ENCODE measurements around the gene PWP1. TPM values are rescaled to one million over a fixed set of nuclear protein-coding genes. Genes with fewer than 3 reads are reported as not detected.
A peak's percentile ranks its signal among the peaks of the same experiment; 100 is the strongest.

The PWP1 gene
- total RNA-seq = 54.4 and 56.7 TPM in 2 replicates

DNA sequence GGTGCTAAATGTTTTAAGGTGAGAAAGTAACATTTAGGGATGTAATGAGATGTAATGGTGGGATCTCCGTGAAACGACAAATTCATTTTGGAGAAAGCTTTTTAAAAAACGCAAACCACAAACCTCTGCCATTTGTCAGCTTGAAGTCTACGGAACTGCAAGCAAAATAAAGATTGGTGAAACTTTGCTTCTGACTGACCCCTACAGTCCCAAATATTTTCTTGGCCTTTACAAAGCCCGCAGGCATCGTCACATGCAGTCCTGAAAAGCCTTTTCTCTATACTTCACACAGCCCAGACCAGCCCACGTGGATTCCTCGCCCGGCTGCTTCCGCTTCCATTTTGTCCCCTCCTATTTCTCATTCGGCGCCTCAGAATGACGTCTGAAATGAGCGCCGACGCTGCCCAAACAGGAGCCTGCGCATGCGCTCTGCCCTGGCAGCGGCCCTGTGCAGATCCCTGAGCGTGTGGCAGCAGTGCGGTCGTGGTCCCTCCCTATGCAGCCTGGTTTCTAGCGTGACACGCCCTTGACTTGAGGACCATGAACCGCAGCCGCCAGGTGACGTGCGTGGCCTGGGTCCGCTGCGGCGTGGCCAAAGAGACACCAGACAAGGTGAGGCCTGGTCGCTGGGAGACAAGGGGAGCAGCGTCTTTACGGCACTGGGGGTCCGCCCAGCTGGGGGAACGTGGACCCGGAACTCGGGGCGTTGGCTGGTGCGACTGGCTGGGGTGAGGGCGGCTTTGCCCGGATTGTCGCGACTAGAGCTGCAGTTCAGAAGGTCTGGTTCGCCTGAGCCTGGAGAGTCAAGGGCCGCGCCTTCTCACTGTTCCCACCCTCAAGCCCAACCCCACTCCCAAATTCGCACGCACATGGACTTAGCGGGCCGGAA is at the start of gene PWP1:
PWP1 (plus strand) TSS at position 440 of the 889 bp plus-strand sequence; CDS start at position 541, 101 bp downstream.
- DNase-seq (ENCODE audit: low read depth in 2 of 2) = peak; percentile 93 to 97

DNA sequence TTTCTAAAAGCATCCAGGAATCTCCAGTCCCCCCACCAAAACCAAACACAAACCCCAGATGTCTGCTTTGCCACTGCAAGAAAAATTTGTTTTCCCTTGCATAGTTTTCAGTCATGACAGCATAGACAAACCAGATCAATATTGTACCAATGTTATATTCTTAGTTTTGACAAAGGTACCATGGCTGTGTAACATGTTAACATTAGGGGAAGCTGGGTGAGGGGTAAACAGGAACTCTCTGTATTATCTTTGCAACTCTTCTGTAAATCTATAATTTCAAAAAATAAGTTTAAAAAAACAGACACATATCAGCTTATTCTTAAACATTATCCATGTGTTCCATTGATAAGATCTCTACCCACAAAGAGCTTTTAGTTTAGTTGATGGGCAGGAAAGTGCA is 44.4 kb upstream of the PWP1 start:
- no peak for DNase-seq (ENCODE audit: low read depth in 2 of 2)

DNA sequence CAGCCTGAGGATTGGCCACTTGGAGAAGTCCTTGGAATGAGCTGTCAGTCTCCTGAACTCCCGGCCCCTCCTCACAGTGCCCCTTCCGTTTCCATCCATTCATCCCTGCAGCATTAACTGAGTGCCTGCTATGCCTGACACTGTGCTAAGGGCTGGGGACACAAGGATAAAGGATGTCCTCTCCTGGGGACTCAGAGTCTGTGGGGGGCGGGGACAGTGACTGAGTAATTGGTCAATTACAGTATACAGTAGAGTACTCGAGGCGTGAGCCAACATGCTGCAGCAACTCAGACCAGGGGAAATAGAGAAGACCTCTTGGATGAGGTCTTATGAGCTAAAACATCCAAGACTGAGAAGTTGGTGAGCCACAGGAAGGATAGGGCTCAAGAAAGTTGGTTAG is 43.4 kb upstream of the PWP1 start:
- no peak for DNase-seq (ENCODE audit: low read depth in 2 of 2)

DNA sequence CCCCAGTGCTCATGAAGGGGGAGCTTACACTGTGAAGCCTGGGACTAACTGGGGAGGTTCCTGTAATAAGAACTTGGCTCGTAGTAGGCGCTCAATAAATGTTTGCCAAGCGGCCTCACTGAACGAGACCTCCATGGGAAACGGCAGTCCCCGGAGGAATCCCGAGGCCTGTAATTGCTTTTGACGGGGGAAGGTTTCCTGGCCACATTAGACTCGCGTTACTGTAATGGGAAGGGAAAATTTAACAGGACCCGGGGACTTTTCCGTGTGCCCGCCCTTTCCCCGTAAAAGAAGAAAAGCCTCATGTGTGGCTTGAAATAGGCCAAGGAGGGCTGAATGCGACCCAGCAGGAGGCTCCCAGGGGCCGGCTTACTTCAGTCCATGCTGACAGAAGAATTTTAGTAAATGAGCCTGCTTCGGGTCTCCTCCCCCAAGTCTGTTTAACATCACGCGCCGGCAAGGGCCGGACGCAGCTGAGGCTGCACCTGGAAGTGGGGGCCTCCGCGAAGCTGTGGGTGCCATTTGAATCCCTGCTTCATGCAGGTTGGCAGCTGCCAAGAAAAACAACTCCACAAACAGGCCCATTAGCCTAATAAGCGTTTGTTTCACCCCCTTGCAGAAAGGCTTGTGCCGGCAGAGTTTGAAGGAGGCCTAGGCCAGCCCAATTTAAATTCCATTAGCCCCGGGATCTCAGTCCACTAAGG is 39.8 kb upstream of the PWP1 start:
- DNase-seq (ENCODE audit: low read depth in 2 of 2) = peak; percentile 36 to 87

DNA sequence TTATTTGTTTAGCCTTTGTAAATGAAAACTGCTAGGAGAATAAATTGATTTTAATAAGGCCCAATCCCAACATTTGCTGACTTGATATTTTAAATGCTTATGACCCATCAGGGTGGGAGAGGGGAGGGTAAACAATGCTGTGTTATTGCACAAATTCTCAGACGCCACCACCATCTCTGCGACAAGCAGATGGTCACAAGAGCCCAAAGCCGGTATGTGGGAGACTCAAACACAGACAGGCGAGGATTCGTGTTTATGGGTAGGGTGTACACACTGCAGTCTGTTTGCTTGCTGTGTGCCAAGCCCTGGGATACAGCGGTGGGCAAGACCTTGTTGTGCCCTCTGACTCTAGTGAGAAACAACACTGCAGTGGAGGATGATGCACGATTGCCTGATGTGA is 39.2 kb upstream of the PWP1 start:
- DNase-seq (ENCODE audit: low read depth in 2 of 2) = no peak

DNA sequence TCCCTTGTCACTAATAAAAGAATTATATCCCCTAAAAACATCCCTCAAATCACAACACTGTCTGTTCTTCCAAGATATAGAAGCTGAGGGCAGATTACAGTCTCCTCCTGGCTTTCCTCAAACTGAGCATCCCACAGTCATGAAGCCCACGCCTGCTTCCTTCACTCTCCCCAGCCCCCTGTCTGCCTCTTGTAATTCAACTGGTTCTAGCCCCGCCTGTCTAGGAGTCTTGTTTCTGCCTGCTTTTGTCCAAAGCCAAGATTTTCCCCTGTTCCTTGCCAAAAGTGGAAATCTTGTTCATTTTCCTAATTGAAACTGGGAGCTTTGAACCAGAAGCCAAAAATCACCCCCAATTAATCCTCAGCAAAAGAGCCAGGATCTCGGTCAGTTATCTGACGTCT is 35.9 kb upstream of the PWP1 start:
- DNase-seq (ENCODE audit: low read depth in 2 of 2) = no peak

DNA sequence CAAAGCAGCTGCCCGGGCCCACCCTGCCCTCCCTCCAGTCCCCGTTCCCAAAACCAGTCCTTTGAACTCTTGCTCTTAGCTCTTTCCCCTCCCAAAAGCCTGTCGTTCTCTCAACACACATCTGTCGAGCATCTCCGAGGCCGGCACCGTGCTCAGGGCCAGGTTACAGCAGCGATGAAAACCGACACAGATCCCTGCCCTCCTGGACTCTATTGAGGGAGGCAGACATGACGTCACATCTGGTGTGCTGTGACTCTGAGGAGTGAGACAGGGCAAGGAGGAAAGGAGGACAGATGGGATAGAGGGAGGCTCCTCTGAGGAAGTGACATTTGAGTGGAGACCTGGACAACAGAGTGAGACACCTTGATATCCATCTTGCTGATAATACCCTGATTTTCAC is 34.6 kb upstream of the PWP1 start:
- no peak for DNase-seq (ENCODE audit: low read depth in 2 of 2)

DNA sequence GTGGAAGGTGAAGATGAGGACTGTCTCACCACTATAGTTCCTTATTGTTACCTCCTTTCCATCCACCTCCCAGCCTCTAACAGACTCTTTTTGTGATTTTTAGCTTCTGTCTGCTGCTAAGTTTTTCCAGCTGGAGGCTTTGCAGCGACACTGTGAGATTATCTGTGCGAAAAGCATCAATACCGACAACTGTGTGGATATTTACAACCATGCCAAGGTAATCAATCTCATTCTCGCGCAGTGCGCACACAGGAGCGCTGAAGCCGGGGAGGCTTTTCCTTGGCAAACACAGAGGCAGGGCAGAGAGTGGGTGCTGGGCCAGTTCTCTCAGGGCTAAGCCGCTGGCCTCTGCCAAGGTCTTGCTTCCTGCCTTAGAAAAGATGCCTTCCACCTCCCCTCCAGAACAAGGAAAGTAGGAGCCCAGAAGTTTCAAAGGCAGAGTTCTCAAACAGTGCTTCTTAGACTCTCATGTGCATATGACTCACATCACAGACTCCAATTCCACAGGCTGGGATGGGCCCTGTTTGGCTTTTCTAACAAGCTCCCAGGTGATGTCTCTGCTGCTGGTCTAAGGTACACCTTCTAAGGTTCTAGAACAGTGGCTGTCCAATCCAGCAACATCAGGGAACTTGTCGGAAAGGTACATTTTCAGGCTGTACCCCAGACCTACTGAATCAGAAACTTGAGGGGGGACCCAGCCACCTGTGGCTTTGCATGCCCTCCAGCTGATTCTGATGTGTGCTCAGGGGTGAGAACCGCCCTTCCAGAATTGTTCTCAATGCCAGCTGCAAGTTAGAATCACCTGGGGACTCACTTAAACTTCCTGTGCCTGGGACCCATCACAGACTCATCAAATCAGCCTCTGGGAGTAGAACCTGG is 33.8 kb upstream of the PWP1 start:
- no peak for DNase-seq (ENCODE audit: low read depth in 2 of 2)

DNA sequence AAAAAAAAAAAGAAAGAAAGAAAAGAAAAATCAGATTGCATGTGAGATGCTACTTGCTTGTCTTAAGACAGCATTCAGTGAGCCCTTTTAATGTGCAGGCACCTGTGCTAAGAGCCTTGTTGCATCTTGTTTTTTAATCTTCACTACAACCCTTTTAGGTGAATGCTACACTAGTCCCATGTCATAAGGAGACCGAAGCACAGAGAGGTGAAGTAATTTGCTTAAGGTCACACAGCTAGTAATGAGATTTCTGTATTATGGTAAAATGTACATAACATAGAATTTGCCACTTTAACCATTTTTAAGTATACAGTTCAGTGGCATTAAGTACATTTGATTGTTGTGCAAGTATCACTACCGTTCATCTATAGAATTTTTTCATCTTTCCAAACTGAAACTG is 32.1 kb upstream of the PWP1 start:
- no peak for DNase-seq (ENCODE audit: low read depth in 2 of 2)

DNA sequence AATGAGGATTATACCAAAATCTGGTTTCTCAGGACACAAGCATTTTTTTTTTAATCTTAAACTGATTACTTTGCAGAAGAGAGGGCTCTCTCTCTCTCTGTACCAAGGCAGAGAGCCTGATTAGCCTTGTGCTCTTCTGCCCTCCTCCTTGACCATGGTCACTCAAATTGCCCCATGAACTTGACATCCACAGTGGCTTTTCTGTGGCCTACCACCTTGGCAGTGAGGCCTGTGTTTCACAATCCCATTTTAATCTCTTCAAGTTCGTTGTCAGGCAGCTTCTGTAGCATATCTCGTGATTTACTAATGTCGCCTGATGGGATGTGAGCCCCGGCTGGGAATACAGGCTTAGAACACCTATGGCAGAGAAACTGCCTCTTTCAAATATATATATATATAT is 30.7 kb upstream of the PWP1 start:
- no peak for DNase-seq (ENCODE audit: low read depth in 2 of 2)

DNA sequence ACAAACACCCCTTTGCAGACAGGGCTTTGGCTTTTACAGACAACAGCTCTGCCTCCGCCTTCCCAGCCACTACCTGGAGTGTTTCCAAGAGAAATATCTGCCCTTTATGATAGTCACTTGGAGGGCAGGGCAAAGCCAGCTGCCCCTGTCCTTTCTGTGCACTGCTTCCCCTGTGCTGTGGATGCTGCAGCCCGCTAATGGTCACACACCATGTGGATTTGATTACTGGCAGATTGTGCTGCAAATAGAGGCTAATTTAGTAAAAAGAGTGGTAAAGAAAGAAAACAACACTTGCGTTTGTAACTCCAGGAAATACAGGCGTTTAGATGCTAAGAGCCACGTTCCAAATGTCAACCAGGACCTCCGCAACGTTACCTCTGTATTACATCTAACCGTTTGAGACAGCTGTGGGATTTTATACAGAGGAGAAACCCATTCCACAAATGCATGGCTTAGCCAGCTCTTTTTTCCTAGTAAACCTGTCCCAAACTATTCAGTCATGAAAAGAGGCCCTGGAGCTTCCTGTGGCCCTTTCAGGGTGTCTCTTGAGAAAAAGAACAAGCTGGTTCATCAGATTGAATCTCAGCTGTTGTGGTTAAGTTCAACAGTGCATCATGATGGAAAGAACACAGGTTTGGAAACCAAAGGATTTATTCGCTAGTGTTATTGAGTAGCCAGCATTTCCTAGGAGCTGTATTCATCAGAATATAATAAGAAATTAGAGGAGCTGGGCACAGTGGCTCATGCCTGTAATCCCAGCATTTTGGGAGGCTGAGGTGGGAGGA is 30.1 kb upstream of the PWP1 start:
- peak in 1 of 2 donors; percentile 61 for DNase-seq (ENCODE audit: low read depth in 2 of 2)

DNA sequence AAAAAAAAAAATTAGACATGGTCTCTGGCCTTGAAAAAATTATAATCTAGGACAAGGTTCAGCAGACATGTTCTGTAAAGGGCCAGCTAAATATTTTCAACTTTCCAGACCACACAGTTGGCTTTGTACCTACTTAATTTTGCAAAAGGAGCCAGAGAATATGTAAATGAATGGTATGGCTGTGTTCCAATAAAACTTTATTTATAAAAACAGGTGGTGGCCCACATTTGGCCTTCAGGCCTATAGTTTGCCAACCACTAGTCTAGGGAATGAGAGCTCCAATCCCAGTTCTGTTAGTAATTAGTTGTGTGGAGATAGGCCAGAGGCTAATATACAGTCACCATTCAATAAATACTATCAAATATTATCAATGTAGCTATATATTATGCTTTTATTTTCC is 29.3 kb upstream of the PWP1 start:
- DNase-seq (ENCODE audit: low read depth in 2 of 2) = no peak

DNA sequence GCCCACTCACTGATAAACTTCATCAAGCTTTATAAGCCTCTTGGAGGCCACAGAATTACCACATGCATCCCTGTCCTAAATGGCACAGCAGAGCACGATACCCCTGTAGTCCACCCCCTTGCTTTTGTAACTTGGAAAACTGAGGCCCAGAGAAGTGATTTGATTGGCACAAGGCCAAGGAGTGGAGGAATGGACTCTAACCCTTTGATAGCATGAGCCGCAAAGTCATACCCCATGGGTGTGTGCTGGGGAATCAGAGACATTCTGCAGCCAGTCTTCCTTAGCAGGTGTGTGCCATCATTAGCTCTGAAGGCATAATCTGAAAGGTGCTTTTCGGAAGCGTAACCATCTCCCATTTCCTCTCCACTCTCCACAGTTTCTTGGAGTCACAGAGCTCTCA is 28.5 kb upstream of the PWP1 start:
- no peak for DNase-seq (ENCODE audit: low read depth in 2 of 2)

DNA sequence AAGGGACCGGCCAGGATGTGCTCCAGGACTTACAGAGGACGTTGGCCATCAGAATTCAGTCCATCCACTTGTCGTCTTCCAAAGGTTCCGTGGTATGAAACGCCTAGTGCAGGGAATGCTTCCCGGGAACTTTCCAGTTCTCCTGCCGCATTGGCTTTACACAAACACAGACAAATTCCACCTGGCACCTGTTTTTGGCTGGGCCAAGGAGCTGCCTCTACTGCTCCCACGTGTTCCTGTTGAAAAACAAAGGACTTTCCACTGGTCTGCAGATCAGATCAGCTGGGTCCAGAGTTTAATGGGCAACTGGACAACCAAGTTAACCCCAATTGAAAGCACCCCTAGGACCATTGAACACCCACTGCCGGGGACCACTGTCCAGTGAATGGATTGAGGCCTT is 28.0 kb upstream of the PWP1 start:
- no peak for DNase-seq (ENCODE audit: low read depth in 2 of 2)

DNA sequence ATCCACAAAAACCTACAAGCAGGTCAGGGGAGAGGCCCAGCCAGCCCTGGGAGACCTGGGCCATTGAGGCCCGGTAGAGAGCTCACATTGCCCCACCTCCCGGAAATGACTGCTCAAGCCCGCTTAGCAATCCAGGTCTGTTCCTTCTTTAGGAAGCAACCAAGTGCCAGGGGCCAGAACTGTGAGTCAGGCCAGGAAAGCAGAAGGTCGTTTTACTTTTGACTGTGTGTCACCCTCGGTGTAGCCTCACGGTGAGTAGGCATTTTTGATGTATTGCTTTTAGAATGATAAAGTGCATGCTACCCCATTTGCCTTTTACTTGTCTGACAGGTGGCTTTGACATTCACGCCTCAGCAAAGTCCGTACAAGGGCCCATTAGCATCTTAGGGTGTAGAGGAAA is 25.4 kb upstream of the PWP1 start:
- DNase-seq (ENCODE audit: low read depth in 2 of 2) = peak in 1 of 2 donors; percentile 35

DNA sequence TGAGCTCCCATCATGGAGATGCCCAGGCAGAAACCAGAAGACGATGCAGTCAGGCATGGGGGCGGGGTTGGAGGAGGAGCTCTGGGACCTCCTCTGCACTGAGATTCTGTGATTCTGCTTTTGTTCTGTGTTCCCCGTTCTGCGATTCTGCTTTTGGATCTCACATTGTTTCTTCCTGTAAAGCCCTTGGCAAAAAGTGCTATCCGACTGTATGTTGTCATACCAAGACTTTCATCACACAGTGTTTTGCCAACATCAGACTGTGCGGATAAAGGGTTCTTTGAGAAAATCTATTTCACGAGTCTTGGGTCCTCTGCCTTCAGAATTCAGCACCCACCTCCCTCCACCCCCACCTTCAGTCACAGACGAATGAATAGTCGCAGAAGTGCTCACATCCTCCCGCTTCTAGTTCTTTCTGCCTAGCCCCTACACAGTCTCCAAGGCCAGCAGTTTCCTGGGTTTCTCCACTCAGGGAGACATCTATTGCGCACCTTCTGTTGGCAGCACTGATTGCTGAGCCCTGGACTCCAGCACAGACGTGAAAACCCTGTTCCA is 24.7 kb upstream of the PWP1 start:
- no peak for DNase-seq (ENCODE audit: low read depth in 2 of 2)

DNA sequence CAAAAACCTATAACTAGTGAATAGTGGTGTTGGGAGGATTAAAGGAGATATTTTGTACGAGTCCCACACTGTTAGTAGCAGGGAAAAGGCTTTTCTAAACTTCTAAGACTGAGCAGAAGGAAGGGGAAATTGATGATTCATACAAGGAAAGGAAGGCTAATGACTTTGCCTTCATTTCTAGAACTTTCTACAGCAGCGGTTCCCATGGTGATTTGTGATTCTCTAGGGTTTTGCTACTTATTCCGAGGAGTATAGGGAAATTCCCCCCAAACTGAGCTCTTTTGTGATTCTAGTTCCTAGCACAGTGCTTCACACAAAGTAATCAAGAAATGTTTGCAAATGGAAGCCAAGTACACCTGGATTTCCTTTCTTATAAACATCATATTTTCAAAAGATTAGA is 23.8 kb upstream of the PWP1 start:
- DNase-seq (ENCODE audit: low read depth in 2 of 2) = peak in 1 of 2 donors; percentile 52

DNA sequence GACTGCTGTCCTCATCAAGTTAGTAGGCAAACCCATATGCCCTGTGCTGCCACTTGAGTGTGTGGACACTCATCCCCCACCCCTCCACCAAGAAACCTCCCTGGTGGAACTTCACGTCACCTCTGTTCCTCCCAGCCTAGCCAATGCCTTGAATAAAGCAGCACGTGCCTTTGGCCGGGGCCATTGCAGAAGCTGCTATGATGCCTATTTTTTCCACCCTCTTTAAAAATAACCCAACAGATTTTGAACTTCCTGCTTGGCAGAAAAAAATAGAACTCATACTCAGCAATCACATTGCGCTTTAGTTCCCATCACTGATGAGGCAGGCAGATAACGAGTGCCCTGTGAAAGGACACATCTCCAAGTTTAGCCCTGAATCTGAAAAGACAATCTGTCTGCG is 23.1 kb upstream of the PWP1 start:
- DNase-seq (ENCODE audit: low read depth in 2 of 2) = no peak

DNA sequence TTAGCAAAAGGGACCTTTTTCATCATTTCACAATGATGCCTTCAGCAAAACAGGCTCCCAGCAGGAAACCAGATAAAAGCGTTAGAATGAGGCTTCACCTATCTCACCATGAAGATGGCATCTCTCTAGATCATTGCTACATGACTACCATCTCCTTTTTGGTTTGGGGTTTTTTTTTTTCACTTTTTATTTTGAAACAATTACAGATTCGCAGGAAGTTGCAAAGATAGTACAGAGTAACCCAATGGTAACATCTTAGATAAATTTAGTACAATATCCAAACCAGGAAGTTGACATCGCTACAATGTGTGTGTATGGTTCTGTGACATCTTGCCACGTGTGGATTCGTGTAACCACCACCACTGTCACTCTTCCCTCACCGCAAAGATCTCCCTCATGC is 22.3 kb upstream of the PWP1 start:
- no peak for DNase-seq (ENCODE audit: low read depth in 2 of 2)

DNA sequence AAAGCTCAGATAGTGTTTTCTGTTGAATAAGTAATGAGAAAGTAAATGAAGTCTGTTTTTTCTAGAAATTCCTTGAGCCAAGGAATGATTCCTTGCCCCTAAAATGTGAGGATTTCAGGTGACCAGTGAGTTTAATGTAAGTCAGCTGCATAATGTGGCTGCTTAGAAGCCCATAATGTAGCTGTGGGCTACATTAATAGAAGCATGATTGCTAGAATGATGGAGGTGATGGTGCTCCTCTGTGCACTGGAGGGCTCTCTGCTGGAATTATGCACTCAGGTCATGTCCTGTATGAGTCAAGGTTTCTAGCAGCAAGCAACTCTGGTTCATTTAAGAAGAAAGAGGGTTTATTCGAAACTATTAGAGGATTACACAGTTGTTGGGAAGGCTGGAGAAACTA is 19.6 kb upstream of the PWP1 start:
- no peak for DNase-seq (ENCODE audit: low read depth in 2 of 2)

DNA sequence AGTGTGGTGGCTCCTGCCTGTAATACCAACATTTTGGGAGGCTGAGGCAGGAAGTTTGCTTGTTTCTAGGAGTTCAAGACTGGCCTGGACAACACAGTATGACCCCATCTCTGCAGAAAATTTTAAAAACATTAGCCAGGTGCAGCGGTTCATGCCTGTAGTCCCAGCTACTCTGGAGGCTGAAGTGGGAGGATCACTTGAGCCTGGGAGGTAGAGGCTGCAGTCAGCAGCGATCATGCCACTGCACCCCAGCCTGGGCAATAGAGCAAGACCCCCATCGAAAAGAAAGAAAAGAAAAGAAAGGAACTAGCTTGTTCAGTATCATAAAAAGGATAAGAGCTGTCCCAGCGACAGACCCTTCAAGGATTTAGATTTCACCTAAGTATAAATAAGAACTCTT is 18.1 kb upstream of the PWP1 start:
- no peak for DNase-seq (ENCODE audit: low read depth in 2 of 2)

Data from dermis microvascular lymphatic vessel endothelial cell (primary cell).